ENCODE measurements around the gene SYNJ1.

GRCh38 chr21:32587651-32588050 lies 140.2 kb downstream of the SYNJ1 start:
- no peak for TF ChIP-seq CTCF (IDR thresholded peaks at IDR 0.05)
- no peak for TF ChIP-seq POLR2A (IDR thresholded peaks at IDR 0.05)

Measured in right lobe of liver (tissue), 4 donors.